HG03575 (cell line): Measurements from ENCODE around the gene EFEMP1.

Experiments
- ATAC-seq: cut with Tn5 transposase; IDR thresholded peaks from one replicate; pipeline ENCODE4 v1.9.1; 2021; ENCODE audit not compliant: unreplicated experiment, insufficient number of reproducible peaks, low FRiP score; ENCODE audit errors: extremely low read depth

Gene EFEMP1

GRCh38 chr2:55876429-55877086, 47.0 kb downstream of the EFEMP1 start:
- ATAC-seq = no peak

- no peak for ATAC-seq
Observed at GRCh38 chr2:55875434-55876135, 48.0 kb downstream of the EFEMP1 start.

DNA sequence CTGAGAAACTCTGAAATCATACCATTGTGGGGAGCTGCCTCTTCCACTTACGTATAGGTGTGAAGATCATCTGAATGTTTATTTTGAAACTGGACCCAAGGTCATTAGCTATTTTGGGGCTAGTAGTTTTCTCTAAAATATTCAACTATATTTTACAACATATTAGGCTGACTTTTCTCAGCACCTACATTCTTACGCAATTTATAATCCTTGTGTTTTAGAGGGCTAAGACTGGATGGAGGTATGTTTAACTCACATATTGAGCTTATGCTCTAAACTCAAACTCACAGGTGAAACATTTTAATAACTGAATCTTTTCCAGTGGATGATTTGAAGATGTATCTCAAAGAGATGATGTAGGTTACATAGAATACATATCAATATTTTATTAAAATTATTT, 49.2 kb downstream of the EFEMP1 start:
- no peak for ATAC-seq

- ATAC-seq = no peak
Observed at GRCh38 chr2:55871637-55872036, 51.9 kb downstream of the EFEMP1 start.

DNA sequence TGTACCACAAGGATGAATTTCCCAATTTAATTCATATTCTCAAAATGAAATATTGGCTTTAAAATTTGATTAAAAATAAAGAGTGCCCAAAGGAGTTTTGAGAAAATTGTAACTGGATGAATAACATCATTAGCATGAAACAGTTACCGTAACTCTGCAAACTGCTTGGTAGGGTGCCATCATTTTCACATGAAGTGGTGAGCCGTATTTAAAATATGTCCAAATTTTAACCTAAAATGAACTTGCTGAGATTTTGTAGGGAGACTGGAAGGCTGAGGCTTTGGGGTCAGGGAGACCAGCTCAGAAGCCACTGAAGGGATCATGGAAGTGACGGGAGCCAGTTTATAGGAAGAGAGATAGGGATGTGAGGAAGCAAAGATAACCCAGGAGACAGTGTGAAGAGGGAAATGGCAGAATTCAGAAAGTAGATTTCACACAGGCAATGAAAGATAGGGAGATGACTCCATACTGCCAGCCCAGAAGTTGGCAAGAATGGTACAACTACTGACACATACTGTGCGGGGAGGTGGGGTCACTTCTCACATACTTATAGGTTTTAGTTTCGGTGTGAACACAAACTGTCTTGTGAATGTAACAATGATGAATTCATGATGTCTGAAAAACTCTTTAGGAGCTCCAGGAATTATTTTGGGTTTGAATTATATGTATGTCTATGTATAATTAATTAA, 53.8 kb downstream of the EFEMP1 start:
- ATAC-seq = no peak

DNA sequence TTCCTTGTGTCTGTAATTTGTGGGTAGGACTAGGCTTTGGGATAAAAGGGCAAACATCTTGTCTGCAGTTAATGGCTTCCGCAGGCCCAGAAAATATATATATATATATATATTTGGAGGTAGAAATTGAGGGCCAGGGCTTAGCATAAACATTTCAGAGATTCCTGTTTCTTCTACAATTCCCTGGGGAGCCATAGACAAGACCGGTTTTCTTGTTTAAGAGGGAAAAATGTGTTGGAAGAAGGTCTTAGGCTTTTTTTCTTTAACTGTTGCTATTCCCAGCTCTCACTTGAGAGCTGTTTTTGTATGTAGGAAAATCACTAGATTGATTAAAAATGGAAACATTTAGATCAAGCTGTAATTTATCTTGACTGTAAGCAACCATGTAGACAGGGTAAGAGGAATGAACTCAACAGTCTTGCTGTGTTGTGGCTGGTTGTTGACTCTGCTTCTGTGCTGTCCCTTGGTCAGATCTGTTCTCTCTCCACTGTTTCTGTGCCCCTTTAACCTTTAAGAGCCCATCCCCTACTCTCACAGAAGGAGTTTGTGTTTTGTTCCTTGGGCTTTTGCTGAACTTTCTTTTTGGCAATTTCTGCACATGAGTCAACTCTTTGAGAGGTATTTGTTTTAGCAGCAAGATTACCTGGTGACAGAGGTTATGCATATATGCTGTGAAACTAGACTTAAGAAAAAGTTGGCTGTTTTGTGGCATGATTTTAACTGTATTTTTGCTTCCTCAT, 58.3 kb downstream of the EFEMP1 start:
- no peak for ATAC-seq

GRCh38 chr2:55864351-55865084, 59.1 kb downstream of the EFEMP1 start:
- ATAC-seq = no peak

DNA sequence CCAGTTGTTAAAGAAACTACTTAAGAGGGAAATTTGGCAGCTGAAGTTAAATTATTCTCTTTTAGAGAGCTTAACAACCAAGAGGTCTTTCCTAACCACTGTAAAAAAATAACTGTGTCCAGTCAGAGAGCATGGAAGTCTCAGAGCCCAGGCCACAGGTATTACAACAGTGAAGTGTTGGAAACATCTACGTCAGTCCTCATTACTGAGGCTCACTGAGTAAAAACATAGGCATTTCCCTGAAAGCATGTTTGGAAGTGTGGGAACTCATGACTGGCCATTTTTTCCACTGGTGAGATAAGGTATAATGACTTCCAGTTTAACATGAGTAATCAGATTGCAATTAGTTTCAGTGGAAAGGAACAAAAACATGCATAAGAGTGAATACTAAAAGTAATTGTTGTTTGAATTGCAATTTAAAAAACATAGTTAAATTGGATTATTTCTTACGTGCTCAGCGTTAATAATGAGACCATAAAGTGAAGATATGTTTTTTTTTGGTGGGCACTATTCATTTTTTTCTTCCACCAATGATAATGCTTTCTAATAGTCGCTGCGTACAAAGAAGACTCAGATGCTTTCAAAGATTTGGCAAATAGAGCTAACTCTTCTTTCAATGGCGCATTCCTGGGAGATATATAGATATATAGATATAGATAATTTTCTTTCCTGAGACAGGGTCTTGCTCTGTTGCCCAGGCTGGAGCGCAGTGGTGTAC, 60.8 kb downstream of the EFEMP1 start:
- no peak for ATAC-seq

DNA sequence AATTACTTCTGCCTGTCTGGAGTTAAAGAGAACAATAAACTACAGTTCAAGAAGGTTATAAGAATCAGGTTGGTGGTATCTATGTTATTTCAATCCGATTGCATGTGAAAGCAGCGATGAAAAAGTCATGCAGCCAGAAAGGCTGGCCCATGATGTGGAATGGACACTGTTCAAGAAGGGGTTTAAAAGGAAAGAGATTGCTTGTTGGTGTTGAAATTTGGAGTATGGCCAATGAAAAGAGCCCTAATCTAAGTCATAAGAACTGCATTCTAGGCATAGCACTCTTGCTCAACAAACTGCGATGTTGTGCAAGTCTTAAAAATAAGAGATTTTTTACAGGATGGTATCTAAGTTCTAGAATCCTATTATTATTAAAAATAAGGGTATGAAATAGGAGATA, 61.3 kb downstream of the EFEMP1 start:
- ATAC-seq = no peak

- no peak for ATAC-seq
Observed at GRCh38 chr2:55861733-55862132, 61.8 kb downstream of the EFEMP1 start.

GRCh38 chr2:55860832-55861231, 62.8 kb downstream of the EFEMP1 start:
- ATAC-seq = no peak

- no peak for ATAC-seq
Observed at GRCh38 chr2:55859875-55860274, 63.7 kb downstream of the EFEMP1 start.

GRCh38 chr2:55857766-55858165, 65.8 kb downstream of the EFEMP1 start:
- no peak for ATAC-seq

GRCh38 chr2:55856936-55857335, 66.6 kb downstream of the EFEMP1 start:
- no peak for ATAC-seq

- no peak for ATAC-seq
Observed at GRCh38 chr2:55848096-55848495, 75.5 kb downstream of the EFEMP1 start.

- no peak for ATAC-seq
Observed at GRCh38 chr2:55846426-55846825, 77.2 kb downstream of the EFEMP1 start.

- ATAC-seq = no peak
Observed at GRCh38 chr2:55844986-55845385, 78.6 kb downstream of the EFEMP1 start.

DNA sequence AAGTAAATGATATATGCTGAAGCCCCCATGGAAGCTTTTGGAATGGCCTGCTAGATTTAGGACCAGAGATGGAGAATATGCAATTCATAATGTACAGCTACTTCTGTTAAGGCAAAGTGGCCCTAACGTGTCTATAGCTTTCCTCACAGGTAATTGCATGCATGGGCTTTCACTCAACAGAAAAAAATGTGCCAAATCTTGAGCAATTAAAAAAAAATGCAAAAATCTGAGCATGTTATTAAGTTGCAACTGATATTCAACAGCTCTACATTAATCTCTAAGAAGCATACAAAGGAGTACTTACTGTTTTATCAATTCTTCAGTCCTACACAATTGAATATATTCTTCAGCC, 79.6 kb downstream of the EFEMP1 start:
- no peak for ATAC-seq
